ENCODE measurements around the gene FRMD3. TPM values are rescaled to one million over a fixed set of nuclear protein-coding genes. Genes with fewer than 3 reads are reported as not detected.

The FRMD3 gene
- total and polyA plus RNA-seq, 2 donors (not counting 3 experiments of a cell fraction or from before 2014, with no cell fraction given): 3.0 to 6.1 TPM

DNA sequence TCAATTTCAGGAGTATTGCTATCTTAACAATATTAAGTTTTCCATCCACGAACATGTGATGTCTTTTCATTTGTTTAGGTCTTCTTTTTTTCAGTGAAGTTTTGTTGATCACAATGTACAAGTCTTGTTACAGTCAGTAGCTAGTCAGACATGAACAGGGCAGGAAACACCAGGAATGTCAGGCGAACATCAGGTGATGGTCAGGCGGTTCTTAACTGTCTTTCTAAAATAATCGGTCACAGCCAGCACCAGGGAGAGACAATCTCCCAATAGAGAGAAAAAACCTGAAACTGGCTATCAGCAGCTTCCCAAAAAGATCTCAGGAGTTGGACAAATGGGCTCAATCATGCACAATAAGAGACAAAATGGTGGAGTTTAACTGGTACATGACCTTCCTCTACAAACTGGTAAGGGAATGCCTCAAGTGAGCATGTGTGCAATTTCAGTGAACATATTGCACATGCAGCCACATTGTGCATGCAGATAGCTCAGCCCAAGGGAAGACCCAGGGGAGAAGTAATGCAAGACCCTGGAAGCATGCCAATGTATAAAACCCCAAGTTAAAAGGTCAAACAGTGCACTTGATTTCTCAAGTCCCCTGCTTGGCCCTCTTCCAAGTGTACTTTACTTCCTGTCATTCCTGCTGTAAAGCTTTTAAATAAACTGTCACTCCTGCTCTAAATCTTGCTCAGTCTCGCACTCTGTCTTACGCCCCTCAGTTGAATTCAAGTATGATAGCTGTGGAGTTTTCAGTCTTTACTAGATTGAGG is 299.1 kb downstream of the FRMD3 start:
- H2AFZ ChIP-seq (ENCODE audit: low read depth, low read length): no peak overlapping the region
- H3K9me1 ChIP-seq (replicated peaks; ENCODE audit: control insufficient read depth, extremely low read depth, insufficient read depth, low read length): no peaks in the 10 kb centered on the region
- no peak overlapping the region for H3K27ac ChIP-seq (ENCODE audit: insufficient read depth, low read depth, low read length)
- H3K9me3 ChIP-seq (replicated peaks; ENCODE audit: control insufficient read depth, insufficient read depth, low read length): no peaks in the 10 kb centered on the region
- DNase-seq (ENCODE audit: low read depth, low spot score) (no peak), FAIRE-seq (no peak)
- peaks cover 21% of the 10 kb centered on the region for H3K4me1 ChIP-seq (ENCODE audit: control insufficient read depth, extremely low read depth, insufficient read depth, low read length)
- no peak overlapping the region for H3K4me3 ChIP-seq (replicated peaks in 1 of 3; ENCODE audit: insufficient read depth in 1 of 3, low read depth in 1 of 3, low read length in 3 of 3)
- intact Hi-C loops (cut with micrococcal nuclease): no loop called here
- H3K9ac ChIP-seq (replicated peaks; ENCODE audit: extremely low read depth, insufficient read depth, low read length): no peak overlapping the region
- BruUV-seq (replicated peaks): no TSS peak
- H3K4me2 ChIP-seq (ENCODE audit: insufficient read depth, low read length): no peak overlapping the region
- ChIA-PET CTCF (no interaction called here), POLR2A (no interaction called here)
- H3K36me3 ChIP-seq (ENCODE audit: control insufficient read depth in 2 of 2, extremely low read depth in 1 of 2, insufficient read depth in 2 of 2, low read length in 2 of 2): no peaks in the 10 kb centered on the region
- no peaks in the 10 kb centered on the region for H3K27me3 ChIP-seq (ENCODE audit: control insufficient read depth in 2 of 2, insufficient read depth in 2 of 2, low read length in 2 of 2)
- dilution Hi-C loops (cut with MboI; ENCODE audit: extremely low pct_ligation_motif_present, low sequenced_read_pairs): no loop called here
- no peaks in the 10 kb centered on the region for H4K20me1 ChIP-seq (replicated peaks; ENCODE audit: control insufficient read depth, extremely low read depth, insufficient read depth, low read length)
- TF ChIP-seq MYC (IDR thresholded peaks at IDR 0.05; ENCODE audit: low read depth, low read length): no peak
- TF ChIP-seq GATA2 (IDR thresholded peaks at IDR 0.05; ENCODE audit: insufficient read depth, insufficient read length, low read depth, low read length): no peak
- TF ChIP-seq, protein P1, sequence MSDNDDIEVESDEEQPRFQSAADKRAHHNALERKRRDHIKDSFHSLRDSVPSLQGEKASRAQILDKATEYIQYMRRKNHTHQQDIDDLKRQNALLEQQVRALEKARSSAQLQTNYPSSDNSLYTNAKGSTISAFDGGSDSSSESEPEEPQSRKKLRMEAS (IDR thresholded peaks at IDR 0.05; ENCODE audit: insufficient read depth, insufficient read length): no peak
- TF ChIP-seq FOS (IDR thresholded peaks at IDR 0.05; ENCODE audit: borderline replicate concordance, insufficient read depth, low read length): no peak
- no peak for TF ChIP-seq POLR2A (IDR thresholded peaks at IDR 0.05; ENCODE audit: low read depth, low read length)
- no peaks in the 10 kb centered on the region for H3K79me2 ChIP-seq (ENCODE audit: control insufficient read depth, insufficient read depth, low read length)

DNA sequence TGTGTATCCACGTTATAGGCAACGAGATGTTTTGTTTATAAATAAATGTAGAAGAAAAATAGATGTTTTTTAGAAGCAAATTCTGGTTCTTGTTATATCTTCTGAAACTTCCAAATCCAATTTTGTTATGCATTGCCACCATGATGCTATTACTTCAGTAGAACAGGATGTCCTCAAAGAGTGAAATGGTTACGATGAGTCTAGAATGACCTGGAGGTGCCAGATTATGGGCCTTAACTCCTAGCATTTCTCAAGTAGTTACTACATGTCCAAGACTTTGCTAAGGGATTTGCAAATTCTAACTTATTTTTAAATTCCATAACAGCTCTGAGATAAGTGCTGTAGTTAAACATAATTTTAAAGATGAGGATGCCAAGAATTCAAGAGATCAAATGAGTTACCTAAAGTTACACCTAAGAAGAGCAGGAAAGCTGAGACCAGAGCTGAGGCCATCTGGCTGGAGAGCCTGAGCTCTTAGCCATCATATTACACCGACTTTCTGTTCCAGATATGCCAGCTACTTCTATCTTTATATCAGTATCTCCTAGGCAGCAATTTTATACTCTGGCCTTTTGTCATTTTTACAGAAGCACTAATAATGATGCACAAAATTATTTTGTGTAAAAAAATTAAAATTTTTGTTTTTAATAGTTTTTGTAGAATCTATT is 302.0 kb downstream of the FRMD3 start:
- Histone ChIP-seq H3K9me1 (replicated peaks; ENCODE audit: control insufficient read depth, extremely low read depth, insufficient read depth, low read length) (no peaks in the 10 kb centered on the region), H3K27me3 (ENCODE audit: control insufficient read depth in 2 of 2, insufficient read depth in 2 of 2, low read length in 2 of 2) (no peaks in the 10 kb centered on the region), H3K27ac (ENCODE audit: insufficient read depth, low read depth, low read length) (no peak overlapping the region), H3K4me3 (replicated peaks in 1 of 3; ENCODE audit: insufficient read depth in 1 of 3, low read depth in 1 of 3, low read length in 3 of 3) (no peak overlapping the region), H3K9me3 (replicated peaks; ENCODE audit: control insufficient read depth, insufficient read depth, low read length) (no peaks in the 10 kb centered on the region), H3K9ac (replicated peaks; ENCODE audit: extremely low read depth, insufficient read depth, low read length) (no peak overlapping the region), H3K79me2 (ENCODE audit: control insufficient read depth, insufficient read depth, low read length) (no peaks in the 10 kb centered on the region), H3K4me2 (ENCODE audit: insufficient read depth, low read length) (no peak overlapping the region), H4K20me1 (replicated peaks; ENCODE audit: control insufficient read depth, extremely low read depth, insufficient read depth, low read length) (no peaks in the 10 kb centered on the region), H2AFZ (ENCODE audit: low read depth, low read length) (no peak overlapping the region), H3K36me3 (ENCODE audit: control insufficient read depth in 2 of 2, extremely low read depth in 1 of 2, insufficient read depth in 2 of 2, low read length in 2 of 2) (no peaks in the 10 kb centered on the region), H3K4me1 (ENCODE audit: control insufficient read depth, extremely low read depth, insufficient read depth, low read length) (peaks cover 20% of the 10 kb centered on the region)
- no TSS peak for BruUV-seq (replicated peaks)
- no peak for DNase-seq (ENCODE audit: low read depth, low spot score)
- POLR2A ChIA-PET: no interaction called here
- intact Hi-C loops (cut with micrococcal nuclease): no loop called here
- CTCF ChIA-PET: interaction anchor here (1.2 to 1.3 kb wide), 3 partner anchors 10 to 384 kb away, joined by 3 read pairs; no protein-coding TSS in a partner anchor
- TF ChIP-seq FOS (IDR thresholded peaks at IDR 0.05; ENCODE audit: borderline replicate concordance, insufficient read depth, low read length) (no peak), MYC (IDR thresholded peaks at IDR 0.05; ENCODE audit: low read depth, low read length) (no peak), POLR2A (IDR thresholded peaks at IDR 0.05; ENCODE audit: low read depth, low read length) (no peak), EZH2 (IDR thresholded peaks at IDR 0.05; ENCODE audit: borderline replicate concordance, low read depth, low read length, severe bottlenecking) (no peak), JUN (IDR thresholded peaks at IDR 0.05; ENCODE audit: borderline replicate concordance, insufficient read depth, insufficient read length, low read depth) (no peak), GATA2 (IDR thresholded peaks at IDR 0.05; ENCODE audit: insufficient read depth, insufficient read length, low read depth, low read length) (no peak), POLR2AphosphoS5 (IDR thresholded peaks at IDR 0.05; ENCODE audit: insufficient read depth, low read depth, low read length) (no peak)
- TF ChIP-seq, protein P1 (IDR thresholded peaks at IDR 0.05; ENCODE audit: insufficient read depth, insufficient read length): no peak
- TF ChIP-seq, protein P2, sequence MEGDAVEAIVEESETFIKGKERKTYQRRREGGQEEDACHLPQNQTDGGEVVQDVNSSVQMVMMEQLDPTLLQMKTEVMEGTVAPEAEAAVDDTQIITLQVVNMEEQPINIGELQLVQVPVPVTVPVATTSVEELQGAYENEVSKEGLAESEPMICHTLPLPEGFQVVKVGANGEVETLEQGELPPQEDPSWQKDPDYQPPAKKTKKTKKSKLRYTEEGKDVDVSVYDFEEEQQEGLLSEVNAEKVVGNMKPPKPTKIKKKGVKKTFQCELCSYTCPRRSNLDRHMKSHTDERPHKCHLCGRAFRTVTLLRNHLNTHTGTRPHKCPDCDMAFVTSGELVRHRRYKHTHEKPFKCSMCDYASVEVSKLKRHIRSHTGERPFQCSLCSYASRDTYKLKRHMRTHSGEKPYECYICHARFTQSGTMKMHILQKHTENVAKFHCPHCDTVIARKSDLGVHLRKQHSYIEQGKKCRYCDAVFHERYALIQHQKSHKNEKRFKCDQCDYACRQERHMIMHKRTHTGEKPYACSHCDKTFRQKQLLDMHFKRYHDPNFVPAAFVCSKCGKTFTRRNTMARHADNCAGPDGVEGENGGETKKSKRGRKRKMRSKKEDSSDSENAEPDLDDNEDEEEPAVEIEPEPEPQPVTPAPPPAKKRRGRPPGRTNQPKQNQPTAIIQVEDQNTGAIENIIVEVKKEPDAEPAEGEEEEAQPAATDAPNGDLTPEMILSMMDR (IDR thresholded peaks at IDR 0.05; ENCODE audit: extremely low read depth in 1 of 2, insufficient read depth in 1 of 2, low read depth in 1 of 2, low read length in 2 of 2): no peak
- dilution Hi-C loops (cut with MboI; ENCODE audit: extremely low pct_ligation_motif_present, low sequenced_read_pairs): no loop called here
- FAIRE-seq: no peak

Measured in endothelial cell of umbilical vein (primary cell).